GM18520 (cell line): ENCODE data around the gene PTPN13.

Source experiments
- ATAC-seq: cut with Tn5 transposase; IDR thresholded peaks from one replicate; pipeline ENCODE4 v1.9.1; 2021; ENCODE audit not compliant: unreplicated experiment

Gene PTPN13

GRCh38 chr4:86815653-86816052 lies 221.5 kb downstream of the PTPN13 start:
- ATAC-seq, result no peak

DNA sequence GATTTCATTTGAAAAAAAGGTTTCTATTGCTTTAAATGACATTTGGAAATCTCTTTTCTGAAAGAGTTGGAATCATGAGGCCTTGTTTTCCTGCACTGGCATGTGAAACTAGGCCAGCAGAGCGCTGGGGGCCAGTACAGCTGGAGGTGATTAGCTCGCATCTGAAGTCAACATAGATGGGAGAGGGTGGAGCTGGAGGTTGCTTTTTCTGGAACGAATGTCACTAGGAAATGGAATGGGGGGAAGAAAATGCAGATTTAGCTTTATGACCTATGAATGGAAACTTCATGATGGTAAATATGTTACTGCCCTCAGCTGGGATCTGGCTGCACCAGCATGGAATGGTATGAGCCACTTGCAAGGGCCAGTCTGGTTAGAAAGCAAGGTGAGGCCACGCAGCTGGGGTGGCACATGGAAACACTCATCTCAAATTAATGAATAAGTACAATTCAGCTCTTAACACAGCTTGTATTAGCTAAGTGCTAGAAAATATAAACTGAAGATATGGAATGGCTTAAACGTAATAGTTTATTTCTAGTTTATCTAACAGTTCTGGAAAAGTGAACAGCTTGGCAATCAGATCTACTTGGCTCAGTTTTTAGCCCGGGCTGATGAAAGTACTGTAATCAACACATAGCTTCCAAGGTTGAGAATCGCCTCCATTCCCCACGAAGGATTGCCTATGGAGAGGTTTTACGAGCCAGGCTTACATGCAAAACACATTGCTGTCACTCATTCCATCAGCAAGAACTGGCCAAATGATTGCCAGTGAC lies 222.6 kb downstream of the PTPN13 start:
- no peak for ATAC-seq

DNA sequence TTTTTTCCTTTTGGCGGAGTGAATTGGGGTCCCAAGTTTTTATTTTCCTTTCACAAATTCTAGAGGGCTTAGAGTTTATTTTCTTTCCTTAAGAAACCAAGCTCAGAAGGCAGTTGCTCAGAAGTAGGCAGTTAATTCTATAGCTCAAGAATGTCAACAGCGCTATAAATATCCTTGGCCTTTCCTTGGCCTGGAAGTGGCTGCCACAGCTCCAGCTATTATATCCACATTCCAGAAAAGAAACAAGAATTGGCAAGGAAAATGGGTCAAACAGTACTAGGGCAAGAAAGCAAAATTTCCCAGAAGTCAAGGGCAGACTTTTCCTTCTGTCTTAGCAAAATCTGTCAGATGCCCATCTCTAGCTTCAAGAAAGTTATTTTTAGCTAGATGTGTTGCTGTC lies 224.1 kb downstream of the PTPN13 start:
- ATAC-seq, result no peak

DNA sequence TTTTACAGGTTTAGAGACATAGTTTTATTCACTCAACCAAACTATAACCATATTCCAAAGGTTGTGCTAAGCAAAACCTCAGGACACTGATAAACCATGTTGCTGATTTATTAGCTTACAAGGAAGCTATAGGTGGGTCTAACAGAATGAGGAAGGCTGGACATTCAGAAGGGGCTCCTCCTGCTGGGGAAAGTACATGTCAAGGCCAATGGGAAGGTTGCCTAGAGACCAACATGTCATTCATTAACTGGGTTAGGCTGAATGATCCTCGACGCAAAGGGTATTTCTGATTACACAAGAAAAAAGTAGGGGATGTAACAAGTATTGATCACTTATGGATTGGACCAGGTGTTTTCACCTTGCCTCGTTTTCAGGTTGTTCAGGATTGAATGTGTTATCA lies 224.7 kb downstream of the PTPN13 start:
- ATAC-seq, result no peak

- no peak for ATAC-seq
These were observed 225.4 kb downstream of the PTPN13 start for GRCh38 chr4:86819561-86819960.

- ATAC-seq, result no peak
These were observed 227.0 kb downstream of the PTPN13 start for GRCh38 chr4:86821151-86821550.

- ATAC-seq, result no peak
These were observed 228.0 kb downstream of the PTPN13 start for GRCh38 chr4:86822136-86822535.

GRCh38 chr4:86825511-86825910 lies 231.4 kb downstream of the PTPN13 start:
- ATAC-seq, result no peak

DNA sequence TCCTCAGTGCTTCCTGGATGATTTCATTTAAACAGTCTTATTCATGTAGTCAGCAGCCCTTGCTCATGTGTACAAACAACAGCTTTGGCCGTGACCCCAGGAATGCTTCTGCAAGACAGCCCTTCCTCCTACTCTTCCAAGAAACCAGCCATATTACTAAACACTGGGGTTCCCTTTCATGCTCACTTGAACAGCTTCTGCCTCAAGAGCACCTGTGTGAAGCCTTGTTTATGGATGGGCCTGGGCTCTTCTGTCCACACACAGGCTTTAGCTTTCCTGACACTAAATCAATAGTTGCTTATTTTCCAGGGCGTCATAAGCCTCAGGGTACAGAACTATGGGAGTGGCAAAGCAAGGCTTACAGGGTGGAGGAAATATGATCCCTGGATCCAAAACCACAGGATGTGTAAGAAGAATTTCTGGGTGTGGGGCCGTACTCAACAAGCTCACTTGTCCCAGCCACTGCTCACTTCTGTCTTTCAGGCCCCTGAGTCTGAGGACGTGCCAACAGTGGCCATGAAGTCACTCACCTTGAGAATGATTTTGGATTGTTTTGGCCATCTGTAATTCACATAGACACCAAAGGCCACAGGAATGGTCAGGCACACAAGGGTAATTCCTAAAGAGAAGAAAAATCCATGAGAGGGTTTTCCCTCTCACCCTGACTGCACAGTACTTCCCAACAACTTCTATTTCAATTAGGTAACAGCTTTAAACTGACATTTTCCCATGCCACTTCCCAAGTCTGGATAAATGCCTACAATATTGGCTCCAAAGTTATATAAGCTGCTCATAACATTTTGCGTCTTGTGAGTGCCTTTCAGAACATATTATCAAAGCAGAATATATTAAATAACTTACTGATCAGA lies 237.4 kb downstream of the PTPN13 start:
- ATAC-seq, result no peak

GRCh38 chr4:86833615-86834014 lies 239.5 kb downstream of the PTPN13 start:
- no peak for ATAC-seq

DNA sequence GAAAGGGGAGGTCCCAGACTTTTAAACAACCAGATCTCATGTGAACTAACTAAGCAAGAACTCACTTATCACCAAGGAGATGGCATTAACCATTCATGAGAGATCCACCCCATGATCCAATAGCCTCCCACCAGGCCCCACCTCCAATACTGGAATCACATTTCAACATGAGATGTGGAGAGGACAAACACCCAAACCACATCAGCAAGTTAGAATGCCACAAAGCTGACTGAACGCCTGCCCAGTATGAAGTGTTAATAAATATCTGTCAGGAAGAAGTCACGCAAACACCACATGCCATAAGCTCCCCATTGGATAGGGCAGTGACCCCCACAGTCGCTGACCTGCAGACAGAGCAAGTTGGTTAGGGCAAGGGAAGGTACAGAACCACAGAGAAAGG lies 240.8 kb downstream of the PTPN13 start:
- no peak for ATAC-seq

- ATAC-seq, result no peak
These were observed 241.6 kb downstream of the PTPN13 start for GRCh38 chr4:86835677-86836076.

GRCh38 chr4:86837691-86838503 lies 243.8 kb downstream of the PTPN13 start:
- ATAC-seq, result no peak

DNA sequence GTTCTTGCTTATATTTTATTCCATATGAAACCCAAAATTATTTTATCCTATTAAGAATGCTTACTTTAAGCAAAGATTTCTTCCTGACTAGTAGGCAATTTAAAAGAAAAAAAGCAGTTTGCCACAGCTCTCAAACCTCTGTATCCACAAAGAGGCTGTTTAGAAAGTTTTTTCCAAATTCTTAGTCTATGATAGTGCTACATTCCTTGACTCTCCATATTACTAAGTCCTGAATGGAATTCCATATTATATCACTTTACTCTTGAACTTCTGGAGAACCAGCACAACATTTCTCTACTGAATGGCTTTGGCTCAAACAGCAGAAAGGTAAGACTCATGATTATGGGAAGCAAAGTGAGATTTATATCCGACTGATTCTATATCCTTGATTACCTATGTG lies 246.7 kb downstream of the PTPN13 start:
- no peak for ATAC-seq

DNA sequence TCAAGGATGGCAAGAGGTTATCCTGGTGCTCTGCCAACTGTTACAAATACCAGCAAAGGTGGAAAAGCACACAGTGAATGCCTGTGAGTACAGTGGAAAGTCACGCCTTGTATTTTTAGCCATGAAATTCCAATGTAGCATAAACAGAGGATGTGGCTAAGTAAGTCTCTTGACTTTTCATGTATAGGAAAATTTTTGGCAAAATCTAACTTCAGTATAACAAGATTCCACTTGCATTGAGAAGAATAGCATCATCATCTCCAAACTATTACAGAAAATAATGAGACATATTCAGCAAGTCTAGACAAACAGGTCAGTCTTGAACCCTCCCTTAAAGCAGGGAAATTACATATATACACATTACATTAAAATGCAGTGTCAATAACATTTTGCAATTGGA lies 247.2 kb downstream of the PTPN13 start:
- ATAC-seq, result no peak

GRCh38 chr4:86845593-86845992 lies 251.5 kb downstream of the PTPN13 start:
- ATAC-seq, result no peak

- ATAC-seq, result no peak
These were observed 252.8 kb downstream of the PTPN13 start for GRCh38 chr4:86846921-86847320.

- no peak for ATAC-seq
These were observed 253.5 kb downstream of the PTPN13 start for GRCh38 chr4:86847571-86847970.

DNA sequence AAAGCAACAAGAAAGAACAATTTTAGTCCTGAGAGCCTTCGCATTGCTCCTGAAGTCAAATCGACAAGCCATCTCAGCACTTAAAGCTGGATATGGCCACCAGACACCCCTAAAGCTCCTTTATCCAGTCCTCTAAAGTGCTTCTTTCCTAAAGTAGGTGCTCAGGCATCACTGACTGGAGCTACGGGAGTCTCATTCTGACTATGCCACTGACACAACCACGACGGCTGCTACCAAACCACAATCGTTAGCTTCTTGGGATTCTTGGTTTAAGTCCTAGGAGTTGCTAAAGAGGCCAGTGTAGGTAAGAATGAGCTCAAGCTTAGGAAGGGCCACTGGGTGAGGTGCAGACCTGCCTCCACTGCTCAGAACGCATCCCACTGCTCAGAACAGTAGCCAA lies 254.0 kb downstream of the PTPN13 start:
- no peak for ATAC-seq

DNA sequence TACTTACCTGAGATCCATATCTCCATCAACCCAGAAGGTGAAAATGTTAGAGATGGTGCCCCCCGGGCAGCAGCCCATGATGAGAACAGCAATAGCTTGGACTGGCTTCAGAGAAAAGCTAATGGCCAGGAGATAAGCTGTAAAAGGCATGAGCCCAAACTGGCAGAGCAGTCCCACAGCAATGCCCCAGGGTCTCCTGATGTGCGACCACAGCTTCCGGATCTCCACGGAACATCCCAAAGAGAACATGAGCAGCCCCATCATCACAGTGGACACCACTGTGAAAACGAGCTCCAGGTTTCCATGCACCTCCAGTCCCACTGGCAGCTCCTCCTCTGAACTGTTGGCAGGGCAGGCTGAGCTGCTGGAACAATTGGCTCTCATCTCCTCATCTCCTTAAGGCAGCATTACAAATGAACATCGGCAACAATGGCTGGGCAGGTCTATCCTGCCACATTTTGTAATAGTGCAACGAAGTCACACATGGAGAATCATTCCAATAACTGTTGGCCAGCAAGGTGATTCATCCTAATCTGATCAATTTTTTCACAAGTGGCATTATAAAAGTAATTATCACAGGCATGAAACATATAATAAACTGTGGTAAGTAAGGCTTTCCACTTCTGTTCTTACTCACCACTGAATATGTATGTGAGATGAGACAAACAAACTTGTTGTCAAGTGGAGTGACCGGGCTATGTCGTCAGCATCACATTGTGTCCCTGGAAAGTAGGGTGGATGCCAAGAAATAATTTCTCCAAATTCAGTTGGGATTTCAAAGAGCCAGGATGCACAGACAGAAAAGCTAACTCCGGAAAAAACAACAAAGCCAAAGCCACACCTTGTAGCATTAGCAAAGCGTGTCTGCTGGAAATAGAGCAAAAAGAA lies 254.9 kb downstream of the PTPN13 start, which contains the start of gene SLC10A6:
SLC10A6 (minus strand) TSS at position 653 of the 888 bp plus-strand sequence; CDS start at position 384, 269 bp downstream.
- ATAC-seq, result no peak
